Upper lobe of left lung (tissue), 6 donors: ENCODE measurements around the gene CMTM4. TPM values are rescaled to one million over a fixed set of nuclear protein-coding genes. Genes with fewer than 3 reads are reported as not detected.

Experiments
- ATAC-seq, 2 donors: fragments of 200-7000 bp; cut with Tn5 transposase; one replicate each; pipeline ENCODE4 v1.9.1; 2022; ENCODE audit warnings: mild to moderate bottlenecking in 2 of 2, moderate library complexity in 2 of 2; ENCODE audit not compliant: low FRiP score in 2 of 2
- DNase-seq, 2 donors: peaks; one replicate each; pipeline ENCODE4 v3.0.0-alpha.2; 2019 to 2020
- H3K27ac ChIP-seq, 4 donors: fragments of 200-600 bp; sonication (generic); one replicate each; pipeline ENCODE4 v1.5.1; 2016 to 2019
- H3K27me3 ChIP-seq, 4 donors: fragments of 200-600 bp; sonication (generic); one replicate each; pipeline ENCODE4 v1.5.1; 2017 to 2019
- H3K36me3 ChIP-seq, 4 donors: fragments of 200-600 bp; sonication (generic); one replicate each; pipeline ENCODE4 v1.5.1; 2016 to 2019
- H3K4me1 ChIP-seq, 4 donors: fragments of 200-600 bp; sonication (generic); one replicate each; pipeline ENCODE4 v1.5.1; 2018 to 2019
- H3K4me3 ChIP-seq, 4 donors: fragments of 200-600 bp; sonication (generic); one replicate each; pipeline ENCODE4 v1.5.1; 2017 to 2019; ENCODE audit warnings: mild to moderate bottlenecking in 2 of 4, moderate library complexity in 1 of 4
- H3K9me3 ChIP-seq, 4 donors: fragments of 200-600 bp; sonication (generic); one replicate each; pipeline ENCODE4 v1.5.1; 2018 to 2019
- EP300 ChIP-seq, 4 donors: sonication (generic); formaldehyde crosslinking; IDR thresholded peaks; one replicate each; pipeline ENCODE4 v1.5.1; 2017; ENCODE audit warnings: antibody characterized with exemption in 4 of 4, control low read depth in 2 of 4
- POLR2A ChIP-seq, 4 donors: fragments of 450-650 bp; IDR thresholded peaks; one replicate each; pipeline ENCODE4 v1.5.1; 2016 to 2017; ENCODE audit warnings: antibody characterized with exemption in 4 of 4, mild to moderate bottlenecking in 2 of 4
- POLR2AphosphoS5 ChIP-seq, 2 donors: sonication (generic); formaldehyde crosslinking; IDR thresholded peaks; one replicate each; pipeline ENCODE4 v1.5.1; 2017; ENCODE audit warnings: antibody characterized with exemption in 2 of 2
- WGBS, 2 donors: methylation state at CpG; one replicate each; pipeline ENCODE4 v1.1.5; 2017 to 2018; 5-methylcytosine and 5-hydroxymethylcytosine counted together
- total RNA-seq, 6 donors: library from RNA; depleted of rRNA in 4 of 6; stranded (reverse); fragments of >200 nt in 4 of 6; gene quantifications; one replicate each; pipeline versions ENCODE4 v1.1.0 to v1.2.1, GENCODE V29; 2016 to 2021
- TF ChIP-seq, protein P1 (sequence below), 6 experiments: fragments of 450-650 bp in 4 of 6; fragments of 200-600 bp in 2 of 6; sonication (generic) in 2 of 6; IDR thresholded peaks; one replicate each; pipeline ENCODE4 v1.5.1; 2016 to 2019; ENCODE audit warnings: antibody characterized with exemption in 6 of 6
- donor health status: DM: no; HTN: no; CAD: no; lungs with moderate emphysema.
- donor health status: DM: no; HTN: yes; CAD: no; lungs with severe emphysema.

Gene CMTM4
- total RNA-seq, 6 donors from 2014 or later: 35.6 to 82.1 (median 55.1) TPM

DNA sequence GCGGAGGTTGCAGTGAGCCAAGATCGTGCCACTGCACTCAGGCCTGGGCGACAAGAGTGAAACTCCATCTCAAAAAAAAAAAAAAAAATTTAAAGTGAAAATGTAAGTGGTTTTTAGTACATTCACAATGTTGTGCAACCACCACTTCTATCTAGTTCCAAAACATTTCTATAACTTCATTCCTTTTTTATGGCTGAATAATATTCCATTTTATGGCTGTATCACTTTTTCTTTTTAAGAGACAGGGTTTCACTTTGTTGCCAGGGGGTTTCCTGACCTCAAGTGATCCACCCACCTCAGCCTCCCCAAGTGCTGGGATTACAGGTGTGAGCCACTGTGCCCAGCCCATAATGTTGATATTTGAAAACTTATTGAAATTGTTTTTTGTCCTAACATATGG, 103.7 kb downstream of the CMTM4 start:
- Histone ChIP-seq H3K27me3 (no peaks in the 10 kb centered on the region), H3K9me3 (no peaks in the 10 kb centered on the region), H3K27ac (no peak overlapping the region), H3K4me1 (peaks cover 0 to 7% (median 2%) of the 10 kb centered on the region in 4 donors), H3K36me3 (no peaks in the 10 kb centered on the region), H3K4me3 (no peak overlapping the region)
- ATAC-seq (no peak), DNase-seq (no peak)
- WGBS, 2 donors: 95 to 99% methylated on average over 3 of the region's 3 CpGs
- TF ChIP-seq EP300 (IDR thresholded peaks at IDR 0.05) (no peak), POLR2AphosphoS5 (IDR thresholded peaks at IDR 0.05) (no peak)
- TF ChIP-seq, protein P1, sequence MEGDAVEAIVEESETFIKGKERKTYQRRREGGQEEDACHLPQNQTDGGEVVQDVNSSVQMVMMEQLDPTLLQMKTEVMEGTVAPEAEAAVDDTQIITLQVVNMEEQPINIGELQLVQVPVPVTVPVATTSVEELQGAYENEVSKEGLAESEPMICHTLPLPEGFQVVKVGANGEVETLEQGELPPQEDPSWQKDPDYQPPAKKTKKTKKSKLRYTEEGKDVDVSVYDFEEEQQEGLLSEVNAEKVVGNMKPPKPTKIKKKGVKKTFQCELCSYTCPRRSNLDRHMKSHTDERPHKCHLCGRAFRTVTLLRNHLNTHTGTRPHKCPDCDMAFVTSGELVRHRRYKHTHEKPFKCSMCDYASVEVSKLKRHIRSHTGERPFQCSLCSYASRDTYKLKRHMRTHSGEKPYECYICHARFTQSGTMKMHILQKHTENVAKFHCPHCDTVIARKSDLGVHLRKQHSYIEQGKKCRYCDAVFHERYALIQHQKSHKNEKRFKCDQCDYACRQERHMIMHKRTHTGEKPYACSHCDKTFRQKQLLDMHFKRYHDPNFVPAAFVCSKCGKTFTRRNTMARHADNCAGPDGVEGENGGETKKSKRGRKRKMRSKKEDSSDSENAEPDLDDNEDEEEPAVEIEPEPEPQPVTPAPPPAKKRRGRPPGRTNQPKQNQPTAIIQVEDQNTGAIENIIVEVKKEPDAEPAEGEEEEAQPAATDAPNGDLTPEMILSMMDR (IDR thresholded peaks at IDR 0.05): no peak

DNA sequence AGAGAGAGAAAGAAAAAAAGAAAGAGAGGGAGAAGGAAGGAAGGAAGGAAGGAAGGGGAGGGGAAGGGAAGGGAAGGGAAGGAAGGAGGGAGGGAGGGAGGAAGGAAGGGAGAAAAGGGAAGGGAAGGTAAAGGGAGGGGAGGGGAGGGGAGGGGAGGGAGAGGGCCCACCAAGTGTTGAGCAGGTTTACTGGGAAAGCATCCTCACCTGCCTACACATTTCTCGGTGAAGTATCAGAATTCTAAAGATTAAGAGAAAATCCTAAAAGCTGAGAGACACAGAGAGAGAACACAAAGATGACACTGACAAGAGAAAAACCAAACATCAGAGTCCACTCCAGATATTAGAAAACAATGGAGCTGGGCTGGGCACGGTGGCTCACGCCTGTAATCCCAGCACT, 104.3 kb downstream of the CMTM4 start:
- no peak for DNase-seq

DNA sequence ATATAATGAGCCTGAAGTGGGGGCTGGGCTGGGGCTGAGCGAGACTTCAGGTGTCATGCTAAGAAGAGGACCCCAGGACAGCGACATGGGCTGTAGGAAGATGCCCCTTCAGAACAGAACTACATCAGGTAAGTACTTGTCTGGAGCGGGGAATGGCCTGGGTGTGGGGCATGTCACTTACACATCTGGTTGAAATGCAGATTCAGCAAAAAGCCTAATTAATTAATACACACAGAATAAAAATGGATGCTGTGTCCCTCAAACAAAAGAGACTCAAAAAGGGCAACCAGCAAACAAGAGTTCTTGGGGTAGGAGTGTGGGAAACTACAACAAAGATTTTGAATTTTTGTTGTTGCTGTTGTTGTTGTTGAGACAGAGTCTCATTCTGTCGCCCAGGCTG, 105.5 kb downstream of the CMTM4 start:
- H3K4me1 ChIP-seq: peaks cover 2 to 19% (median 17%) of the 10 kb centered on the region in 4 donors
- H3K36me3 ChIP-seq: no peaks in the 10 kb centered on the region
- 94 to 96% methylated on average over 4 of the region's 4 CpGs for WGBS, 2 donors
- H3K27me3 ChIP-seq: no peaks in the 10 kb centered on the region
- ATAC-seq (no peak), DNase-seq (no peak)
- no peak for TF ChIP-seq POLR2AphosphoS5 (IDR thresholded peaks at IDR 0.05)
- TF ChIP-seq, protein P1 (IDR thresholded peaks at IDR 0.05): no peak
- TF ChIP-seq POLR2A (IDR thresholded peaks at IDR 0.05): no peak
- no peak for TF ChIP-seq EP300 (IDR thresholded peaks at IDR 0.05)
- H3K27ac ChIP-seq: no peak overlapping the region
- no peaks in the 10 kb centered on the region for H3K9me3 ChIP-seq
- no peak overlapping the region for H3K4me3 ChIP-seq

More for the DNA sequence above, 104.3 kb downstream of the CMTM4 start:
- no peaks in the 10 kb centered on the region for H3K36me3 ChIP-seq
- H3K27ac ChIP-seq: no peak overlapping the region
- no peaks in the 10 kb centered on the region for H3K9me3 ChIP-seq
- no peak for ATAC-seq
- no peaks in the 10 kb centered on the region for H3K27me3 ChIP-seq
- no peak overlapping the region for H3K4me3 ChIP-seq
- TF ChIP-seq, protein P1 (IDR thresholded peaks at IDR 0.05): no peak
- TF ChIP-seq EP300 (IDR thresholded peaks at IDR 0.05) (no peak), POLR2A (IDR thresholded peaks at IDR 0.05) (no peak), POLR2AphosphoS5 (IDR thresholded peaks at IDR 0.05) (no peak)
- 88 to 92% methylated on average over 3 of the region's 3 CpGs for WGBS, 2 donors
- peaks cover 0 to 10% (median 7%) of the 10 kb centered on the region in 4 donors for H3K4me1 ChIP-seq

DNA sequence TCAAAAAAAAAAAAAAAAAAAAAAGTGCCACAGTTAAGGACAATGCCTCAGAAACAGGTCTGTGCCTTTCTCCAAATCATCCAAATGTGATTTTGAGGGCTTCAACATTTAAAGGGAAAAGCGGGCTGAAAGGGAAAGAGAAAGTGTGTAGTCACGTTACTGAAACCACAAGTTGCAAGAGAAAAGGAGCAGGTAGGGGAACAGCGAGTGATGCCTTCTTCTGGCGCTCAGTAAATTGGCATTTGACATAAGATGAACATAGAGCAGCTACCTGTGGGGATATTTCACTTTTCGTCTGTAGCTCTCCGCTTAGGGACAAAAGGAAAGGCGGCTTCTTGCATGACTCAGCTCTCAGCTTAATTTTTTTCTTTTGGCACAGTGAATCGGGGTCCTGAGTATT, 106.2 kb downstream of the CMTM4 start:
- Histone ChIP-seq H3K27me3 (no peaks in the 10 kb centered on the region), H3K4me1 (peaks cover 9 to 24% (median 23%) of the 10 kb centered on the region in 4 donors), H3K36me3 (no peaks in the 10 kb centered on the region), H3K9me3 (no peaks in the 10 kb centered on the region), H3K27ac (peak overlapping the region in 1 of 4 donors; percentile 26), H3K4me3 (no peak overlapping the region)
- WGBS, 2 donors: 59 to 71% methylated on average over 8 of the region's 8 CpGs
- ATAC-seq: no peak
- DNase-seq: no peak
- TF ChIP-seq EP300 (IDR thresholded peaks at IDR 0.05) (no peak), POLR2AphosphoS5 (IDR thresholded peaks at IDR 0.05) (no peak), POLR2A (IDR thresholded peaks at IDR 0.05) (no peak)
- TF ChIP-seq, protein P1 (IDR thresholded peaks at IDR 0.05): no peak

DNA sequence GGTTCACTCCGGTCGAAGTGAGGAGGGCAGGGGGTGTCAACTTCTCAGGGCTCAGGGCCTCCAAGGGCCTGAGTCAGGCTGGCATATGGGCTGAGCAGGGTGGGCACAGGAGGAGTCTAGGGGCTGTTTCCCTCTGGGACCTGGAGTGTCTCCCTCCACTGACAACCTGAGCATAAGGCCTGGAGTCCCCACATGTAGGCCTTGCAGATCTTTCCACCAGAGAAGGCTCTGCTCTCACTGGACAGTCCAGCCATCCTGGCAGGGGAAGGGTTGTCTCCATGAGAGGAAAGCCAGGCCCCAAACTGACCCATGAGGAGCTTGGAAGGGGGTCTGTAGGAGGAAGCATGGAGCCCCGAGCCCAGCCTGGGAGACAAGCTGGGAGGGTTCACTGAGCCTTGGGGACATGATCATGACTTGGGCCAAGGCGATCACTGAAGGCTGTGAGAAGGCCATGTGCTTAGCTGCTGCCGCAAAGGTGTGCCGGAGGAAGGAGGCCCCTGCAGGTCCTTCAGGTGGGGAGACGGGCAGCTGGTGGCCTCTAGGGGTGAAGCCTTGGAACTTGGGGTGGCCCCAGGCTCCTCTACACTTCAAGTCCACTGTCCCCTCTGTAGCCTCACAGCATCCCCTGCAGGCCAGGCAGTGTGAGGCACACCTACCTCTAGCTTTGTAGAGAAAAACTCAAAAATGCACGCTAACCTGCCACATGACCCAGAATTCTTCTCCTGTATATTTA, 107.4 kb downstream of the CMTM4 start:
- 77 to 86% methylated on average over 4 to 8 of the region's 8 CpGs for WGBS, 2 donors
- H3K27me3 ChIP-seq: no peaks in the 10 kb centered on the region
- peak overlapping the region in 1 of 4 donors; percentile 30 for H3K27ac ChIP-seq
- ATAC-seq (peak; percentile 78 to 84), DNase-seq (peak in 1 of 2 donors; percentile 77)
- H3K4me1 ChIP-seq: peaks cover 11 to 24% (median 23%) of the 10 kb centered on the region in 4 donors
- no peaks in the 10 kb centered on the region for H3K36me3 ChIP-seq
- no peak for TF ChIP-seq EP300 (IDR thresholded peaks at IDR 0.05)
- TF ChIP-seq, protein P1 (IDR thresholded peaks at IDR 0.05): peak; percentile 45 to 72 (median 57)
- no peak for TF ChIP-seq POLR2AphosphoS5 (IDR thresholded peaks at IDR 0.05)
- H3K4me3 ChIP-seq: no peak overlapping the region
- H3K9me3 ChIP-seq: no peaks in the 10 kb centered on the region
